Body of pancreas (tissue), 4 donors: ENCODE measurements around the gene G3BP1. TPM values are rescaled to one million over a fixed set of nuclear protein-coding genes. Genes with fewer than 3 reads are reported as not detected.
"Not testable (repeated sequence)": the region's sequence is repeated elsewhere in the genome, so short reads cannot be mapped to it uniquely, and the experiment has no call there.

Experiments
- ATAC-seq: fragments of 150-250 bp; one replicate; pipeline ENCODE4 v1.9.1; 2016
- DNase-seq, 4 donors: peaks; one replicate each; pipeline ENCODE4 v3.0.0-alpha.2; 2019
- H3K27ac ChIP-seq, 4 donors: fragments of 200-600 bp; sonication (generic); 1 replicate in 3 of 4; 2 replicates in 1 of 4; pipeline versions ENCODE4 v1.5.1 to v1.6.1; 2016 to 2019; ENCODE audit warnings: mild to moderate bottlenecking in 1 of 4, mixed read lengths in 1 of 4, moderate library complexity in 1 of 4
- H3K27me3 ChIP-seq, 2 donors: fragments of 200-600 bp; sonication (generic); one replicate each; pipeline ENCODE4 v1.6.0; 2016; ENCODE audit warnings: mild to moderate bottlenecking in 1 of 2
- H3K36me3 ChIP-seq, 2 donors: fragments of 200-600 bp; sonication (generic); replicated peaks in 1 of 2; 2 replicates each; pipeline ENCODE4 v1.5.1; 2016; ENCODE audit warnings: low read depth in 2 of 2; ENCODE audit not compliant: insufficient read depth in 1 of 2
- H3K4me1 ChIP-seq: fragments of 200-600 bp; sonication (generic); one replicate; pipeline ENCODE4 v1.6.0; 2016
- H3K4me3 ChIP-seq, 2 donors: fragments of 200-600 bp; sonication (generic); 1 replicate in 1 of 2; 2 replicates in 1 of 2; pipeline ENCODE4 v1.5.1; 2016 to 2019
- H3K9me3 ChIP-seq, 3 donors: fragments of 200-600 bp; sonication (generic); 1 replicate in 2 of 3; 2 replicates in 1 of 3; pipeline ENCODE4 v1.5.1; 2016
- POLR2A ChIP-seq, 3 donors: fragments of 450-650 bp; IDR thresholded peaks; one replicate each; pipeline ENCODE4 v1.6.1; 2016; ENCODE audit warnings: antibody characterized with exemption in 3 of 3, mild to moderate bottlenecking in 2 of 3
- WGBS, 2 donors: methylation state at CpG; one replicate each; pipeline ENCODE4 v1.1.5; 2017; 5-methylcytosine and 5-hydroxymethylcytosine counted together
- intact Hi-C: fragments of 100-400 bp; cut with DNase I; formaldehyde crosslinking; loops from one replicate; pipeline ENCODE4 v1.15.1; 2023
- total RNA-seq, 2 donors: library from RNA; depleted of rRNA; stranded (reverse); fragments of >200 nt; gene quantifications; one replicate each; pipeline ENCODE4 v1.1.0, GENCODE V29; 2016
- TF ChIP-seq, protein P1 (sequence below), 7 experiments: fragments of 450-650 bp in 4 of 7; fragments of 200-600 bp in 3 of 7; sonication (generic) in 3 of 7; IDR thresholded peaks; one replicate each; pipeline ENCODE4 v1.5.1; 2016 to 2019; ENCODE audit warnings: antibody characterized with exemption in 7 of 7

The G3BP1 gene
- total RNA-seq, 2 donors from 2014 or later = 34.6 to 64.3 TPM

DNA sequence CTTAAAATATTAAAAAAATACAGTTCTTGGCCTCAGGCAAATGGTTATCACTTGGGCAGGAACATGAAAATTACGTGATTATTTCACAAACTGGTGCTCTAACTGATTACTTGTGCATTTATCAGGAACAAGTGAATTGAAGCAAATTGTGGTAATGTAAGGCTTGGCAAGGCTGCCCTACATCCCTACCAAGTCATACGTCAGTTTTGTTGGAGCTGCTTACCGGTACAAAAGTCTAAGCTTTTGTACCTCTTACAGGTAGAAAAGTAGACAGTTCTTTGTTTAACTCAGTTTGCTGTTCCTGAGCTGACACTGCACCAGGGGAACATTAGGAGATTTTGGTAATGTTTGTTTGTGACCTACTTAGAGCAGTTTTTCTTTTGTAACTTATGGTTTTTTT lies 2.2 kb downstream of the G3BP1 start:
- peaks cover 61% of the 10 kb centered on the region for H3K4me1 ChIP-seq
- no peaks in the 10 kb centered on the region for H3K27me3 ChIP-seq
- intact Hi-C loops = no loop called here
- 0 to 2% methylated on average over 3 of the region's 3 CpGs for WGBS, 2 donors
- H3K36me3 ChIP-seq = no peaks in the 10 kb centered on the region
- no peak overlapping the region for H3K4me3 ChIP-seq
- ATAC-seq = no peak
- H3K9me3 ChIP-seq = no peaks in the 10 kb centered on the region
- no peak for TF ChIP-seq POLR2A (IDR thresholded peaks at IDR 0.05)
- TF ChIP-seq, protein P1, sequence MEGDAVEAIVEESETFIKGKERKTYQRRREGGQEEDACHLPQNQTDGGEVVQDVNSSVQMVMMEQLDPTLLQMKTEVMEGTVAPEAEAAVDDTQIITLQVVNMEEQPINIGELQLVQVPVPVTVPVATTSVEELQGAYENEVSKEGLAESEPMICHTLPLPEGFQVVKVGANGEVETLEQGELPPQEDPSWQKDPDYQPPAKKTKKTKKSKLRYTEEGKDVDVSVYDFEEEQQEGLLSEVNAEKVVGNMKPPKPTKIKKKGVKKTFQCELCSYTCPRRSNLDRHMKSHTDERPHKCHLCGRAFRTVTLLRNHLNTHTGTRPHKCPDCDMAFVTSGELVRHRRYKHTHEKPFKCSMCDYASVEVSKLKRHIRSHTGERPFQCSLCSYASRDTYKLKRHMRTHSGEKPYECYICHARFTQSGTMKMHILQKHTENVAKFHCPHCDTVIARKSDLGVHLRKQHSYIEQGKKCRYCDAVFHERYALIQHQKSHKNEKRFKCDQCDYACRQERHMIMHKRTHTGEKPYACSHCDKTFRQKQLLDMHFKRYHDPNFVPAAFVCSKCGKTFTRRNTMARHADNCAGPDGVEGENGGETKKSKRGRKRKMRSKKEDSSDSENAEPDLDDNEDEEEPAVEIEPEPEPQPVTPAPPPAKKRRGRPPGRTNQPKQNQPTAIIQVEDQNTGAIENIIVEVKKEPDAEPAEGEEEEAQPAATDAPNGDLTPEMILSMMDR (IDR thresholded peaks at IDR 0.05) = no peak
- peak overlapping the region in 1 of 4 donors; percentile 92 for H3K27ac ChIP-seq
- DNase-seq = no peak

DNA sequence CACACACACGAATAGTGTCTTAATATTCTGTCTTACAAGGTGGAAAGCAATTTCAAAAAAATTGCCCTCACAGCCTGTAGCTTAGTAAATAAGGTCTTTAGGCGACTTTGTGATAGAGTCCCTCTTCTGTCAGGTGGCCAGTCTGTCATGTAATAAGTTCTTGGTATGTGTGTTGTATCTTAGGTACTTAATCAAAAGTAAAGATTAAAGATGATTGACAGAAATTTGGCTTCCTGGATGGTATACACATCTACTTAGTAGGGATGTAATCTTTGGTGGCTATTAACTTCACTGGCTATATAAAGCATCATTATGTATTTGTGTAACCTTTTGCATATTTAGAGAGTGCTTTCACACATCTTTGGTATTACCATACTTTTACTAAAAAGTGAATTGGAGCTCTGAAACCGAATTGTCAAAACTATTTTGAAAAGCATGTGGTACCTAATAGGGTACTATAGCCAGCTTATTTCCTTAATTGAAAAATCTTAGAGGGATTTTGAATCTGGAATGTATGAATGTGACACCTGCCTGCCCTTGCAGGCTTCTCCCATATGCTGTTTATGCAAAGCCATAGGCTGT lies 3.4 kb downstream of the G3BP1 start:
- Histone ChIP-seq H3K36me3 (no peaks in the 10 kb centered on the region), H3K27me3 (no peaks in the 10 kb centered on the region), H3K27ac (peak overlapping the region in 1 of 4 donors; percentile 16), H3K4me3 (no peak overlapping the region), H3K9me3 (no peaks in the 10 kb centered on the region), H3K4me1 (peaks cover 69% of the 10 kb centered on the region)
- TF ChIP-seq POLR2A (IDR thresholded peaks at IDR 0.05) = no peak
- TF ChIP-seq, protein P1 (IDR thresholded peaks at IDR 0.05) = no peak
- DNase-seq (no peak), ATAC-seq (no peak)
- WGBS, 2 donors = 16 to 21% methylated on average over 3 of the region's 3 CpGs
- intact Hi-C loops = no loop called here

DNA sequence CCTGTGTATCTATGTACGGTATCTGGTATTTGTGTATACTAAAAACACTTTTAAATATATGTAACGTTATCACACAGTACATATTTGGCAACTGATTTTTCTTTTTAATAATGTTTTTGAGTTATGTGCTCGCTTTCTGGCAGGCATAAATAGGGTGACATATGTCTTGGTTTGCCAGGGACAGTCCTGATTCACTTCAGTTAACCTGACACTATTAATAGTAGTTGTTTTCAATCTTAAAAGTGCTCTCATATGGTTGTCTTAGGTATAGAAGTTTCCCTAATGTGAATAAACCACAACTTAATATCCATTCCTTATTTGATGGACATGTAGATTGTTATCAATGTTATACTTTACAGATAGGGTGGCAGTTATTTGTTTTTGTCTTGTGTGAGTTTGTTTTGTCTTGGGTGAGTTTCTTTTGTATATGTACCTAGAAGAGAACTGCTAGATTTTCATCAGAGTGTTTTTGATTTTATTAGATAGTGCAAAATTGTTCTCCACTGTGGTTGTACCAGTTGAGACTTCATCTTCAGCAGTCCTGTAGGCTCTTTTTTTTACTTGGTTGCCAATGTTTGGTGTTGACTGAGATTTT lies 7.9 kb downstream of the G3BP1 start:
- Histone ChIP-seq H3K27ac (no peak overlapping the region), H3K27me3 (no peaks in the 10 kb centered on the region), H3K9me3 (no peaks in the 10 kb centered on the region), H3K4me1 (peaks cover 76% of the 10 kb centered on the region), H3K4me3 (no peak overlapping the region), H3K36me3 (no peaks in the 10 kb centered on the region)
- 60 to 63% methylated on average over 3 of the region's 3 CpGs for WGBS, 2 donors
- DNase-seq (no peak), ATAC-seq (no peak)
- intact Hi-C loops = no loop called here
- TF ChIP-seq, protein P1 (IDR thresholded peaks at IDR 0.05) = no peak
- no peak for TF ChIP-seq POLR2A (IDR thresholded peaks at IDR 0.05)

DNA sequence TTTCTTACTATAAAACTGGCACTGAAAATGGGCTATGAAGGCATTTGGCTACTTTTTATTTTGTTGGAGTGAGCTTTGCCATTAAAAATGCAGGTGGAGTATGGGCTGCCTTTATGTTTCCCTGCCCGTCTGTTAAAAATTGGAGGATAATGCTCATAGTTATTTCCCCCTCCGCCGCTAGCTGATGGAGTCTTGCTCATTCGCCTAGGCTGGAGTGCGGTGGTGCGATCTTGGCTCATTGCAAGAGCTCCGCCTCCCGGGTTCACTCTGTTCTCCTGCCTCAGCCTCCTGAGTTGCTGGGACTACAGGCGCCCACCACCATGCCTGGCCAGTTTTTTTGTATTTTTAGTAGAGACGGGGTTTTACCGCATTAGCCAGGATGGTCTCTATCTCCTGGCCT lies 8.6 kb downstream of the G3BP1 start:
- H3K4me3 ChIP-seq = no peak overlapping the region
- 85 to 96% methylated on average over 11 of the region's 11 CpGs for WGBS, 2 donors
- H3K9me3 ChIP-seq = no peaks in the 10 kb centered on the region
- H3K4me1 ChIP-seq = peaks cover 75% of the 10 kb centered on the region
- intact Hi-C loops = no loop called here
- H3K36me3 ChIP-seq = no peaks in the 10 kb centered on the region
- H3K27ac ChIP-seq = no peak overlapping the region
- no peaks in the 10 kb centered on the region for H3K27me3 ChIP-seq
- no peak for ATAC-seq
- TF ChIP-seq, protein P1 (IDR thresholded peaks at IDR 0.05) = no peak
- TF ChIP-seq POLR2A (IDR thresholded peaks at IDR 0.05) = no peak
- DNase-seq = no peak

DNA sequence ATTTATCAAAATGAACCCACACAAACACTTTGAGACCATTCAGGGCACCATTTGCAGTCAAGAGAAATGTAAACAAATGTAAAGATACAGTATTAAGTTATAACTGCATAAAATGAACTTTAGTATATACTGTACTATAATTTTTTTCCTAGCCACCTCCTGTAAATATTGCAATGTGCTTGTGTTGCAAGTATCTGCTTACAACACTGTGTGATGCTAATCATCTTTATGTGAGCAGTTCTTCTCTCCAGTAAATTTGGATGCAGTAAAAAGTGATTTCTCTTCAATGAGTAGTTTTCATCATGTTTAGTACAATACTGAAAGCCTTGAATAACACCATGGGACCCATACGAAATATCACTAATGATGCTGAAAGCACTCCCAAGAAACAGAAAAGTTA lies 9.4 kb downstream of the G3BP1 start:
- H3K36me3 ChIP-seq = no peaks in the 10 kb centered on the region
- WGBS, 2 donors = 45 to 46% methylated on average over 1 of the region's 1 CpG
- intact Hi-C loops = no loop called here
- H3K9me3 ChIP-seq = no peaks in the 10 kb centered on the region
- DNase-seq (no peak), ATAC-seq (no peak)
- no peaks in the 10 kb centered on the region for H3K27me3 ChIP-seq
- TF ChIP-seq, protein P1 (IDR thresholded peaks at IDR 0.05) = no peak
- no peak for TF ChIP-seq POLR2A (IDR thresholded peaks at IDR 0.05)
- no peak overlapping the region for H3K27ac ChIP-seq
- H3K4me3 ChIP-seq = no peak overlapping the region
- H3K4me1 ChIP-seq = peaks cover 66% of the 10 kb centered on the region

DNA sequence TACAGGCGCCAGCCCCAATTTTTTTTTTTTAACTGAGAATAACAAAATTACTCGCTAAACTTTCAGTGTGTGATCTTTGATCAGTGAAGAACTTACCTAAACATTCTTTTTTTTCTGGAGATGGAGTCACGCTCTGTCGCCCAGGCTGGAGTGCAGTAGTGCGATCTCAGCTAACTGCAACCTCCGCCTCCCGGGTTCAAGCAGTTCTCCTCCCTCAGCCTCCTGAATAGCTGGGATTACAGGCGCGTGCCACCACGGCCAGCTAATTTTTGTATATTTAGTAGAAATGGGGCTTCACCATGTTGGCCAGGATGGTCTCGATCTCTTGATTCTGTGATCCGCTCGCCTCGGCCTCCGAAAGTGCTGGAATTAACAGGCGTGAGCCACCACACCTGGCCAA lies 11.9 kb downstream of the G3BP1 start:
- H3K9me3 ChIP-seq, H3K4me3 ChIP-seq, H3K27ac ChIP-seq, DNase-seq, ATAC-seq, H3K27me3 ChIP-seq, intact Hi-C loops, H3K36me3 ChIP-seq: not testable (repeated sequence)
- peaks cover 55% of the 10 kb centered on the region for H3K4me1 ChIP-seq
- 96 to 97% methylated on average over 16 of the region's 16 CpGs for WGBS, 2 donors
